GM19455 (cell line): Measurements from ENCODE around the gene PNPT1.
"Not testable (repeated sequence)": the region's sequence is repeated elsewhere in the genome, so short reads cannot be mapped to it uniquely, and the experiment has no call there.

ENCODE experiments used
- ATAC-seq: cut with Tn5 transposase; IDR thresholded peaks from one replicate; pipeline ENCODE4 v1.9.1; 2021; ENCODE audit not compliant: unreplicated experiment

Gene PNPT1

DNA sequence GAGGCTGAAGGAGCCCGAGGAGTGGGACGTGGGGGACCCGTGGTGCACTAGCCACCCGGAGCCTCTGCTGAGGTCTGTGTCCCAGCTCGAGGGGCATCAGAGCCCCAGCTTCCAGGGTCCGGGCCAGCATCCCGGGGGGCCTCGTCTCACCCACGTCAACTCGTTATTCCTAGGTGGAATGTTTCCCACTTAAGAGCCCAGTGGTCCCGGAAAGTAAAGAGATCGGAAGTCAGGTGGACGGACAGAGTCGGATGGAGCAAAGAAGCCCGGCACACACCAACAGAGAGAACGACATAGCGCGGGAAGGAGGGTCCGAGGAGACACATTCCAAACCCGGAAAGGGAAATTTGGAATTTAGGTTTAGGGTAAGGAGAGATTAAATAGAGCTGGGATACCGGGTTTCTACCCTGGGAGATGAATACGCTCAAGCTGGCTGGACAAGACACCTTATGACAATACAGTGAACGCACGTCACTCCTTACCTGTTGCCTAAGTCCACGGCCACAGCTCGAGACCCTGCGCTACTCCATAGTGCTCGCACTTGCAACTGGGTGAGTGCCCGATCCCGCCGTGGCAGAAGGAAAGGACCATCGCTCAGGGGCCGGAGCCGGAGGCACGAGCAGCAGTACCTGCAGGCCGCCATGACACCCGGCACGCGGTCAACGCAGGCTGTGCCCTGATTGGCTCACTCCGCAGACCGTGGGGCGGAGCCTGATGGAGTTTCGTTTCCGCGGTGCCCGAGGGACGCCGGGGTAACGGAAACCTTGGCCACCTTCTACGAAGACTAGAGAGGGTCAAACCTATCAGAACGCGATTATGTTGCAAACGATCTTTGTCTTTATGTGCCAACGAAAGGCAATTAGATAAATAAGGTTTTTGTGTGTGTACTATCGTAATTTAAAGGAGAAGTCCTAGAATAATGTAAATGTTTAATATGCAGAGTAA is at the start of gene PNPT1:
TSS of gene PNPT1 (minus strand) at position 664 of the 945 bp plus-strand sequence. CDS start at position 643, 21 bp downstream.
- peak; percentile 100 for ATAC-seq

DNA sequence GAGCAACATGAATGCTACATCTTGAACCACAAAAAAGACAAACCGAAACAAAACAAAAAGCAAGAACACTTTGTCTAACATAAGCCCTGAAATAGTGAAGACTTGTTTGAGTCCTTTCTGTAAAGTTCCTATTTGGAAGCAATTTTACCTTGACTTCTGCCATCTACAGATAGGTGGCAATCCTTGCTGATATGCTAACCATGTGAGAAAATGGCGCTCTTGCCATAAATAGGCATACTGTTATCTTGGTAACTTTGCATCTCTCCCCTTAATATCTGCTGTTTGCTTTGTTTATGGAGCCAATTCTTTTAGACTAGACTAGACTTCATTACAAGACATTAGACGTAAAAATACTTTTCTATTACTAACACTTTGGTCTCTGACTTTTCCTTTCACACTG is 49.4 kb upstream of the PNPT1 start:
- no peak for ATAC-seq

DNA sequence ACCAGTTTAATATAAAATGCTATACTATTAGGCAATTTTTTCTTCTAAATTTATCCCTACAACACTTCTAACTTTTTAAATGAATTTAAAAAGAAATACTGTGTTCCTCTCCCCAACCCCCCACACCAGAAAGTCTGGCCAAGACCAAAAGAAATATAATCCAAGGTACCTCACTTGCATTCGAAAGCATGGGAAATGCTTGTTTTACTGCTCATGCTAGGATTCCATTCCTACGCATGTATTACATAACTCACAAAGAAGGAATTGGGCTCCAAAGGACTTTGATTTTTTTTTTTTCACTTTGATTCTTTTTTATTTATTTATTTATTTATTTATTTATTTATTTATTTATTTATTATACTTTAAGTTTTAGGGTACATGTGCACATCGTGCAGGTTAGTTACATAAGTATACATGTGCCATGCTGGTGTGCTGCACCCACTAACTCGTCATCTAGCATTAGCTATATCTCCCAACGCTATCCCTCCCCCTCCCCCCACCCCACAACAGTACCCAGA is 42.4 kb upstream of the PNPT1 start:
- ATAC-seq = not testable (repeated sequence)

- no peak for ATAC-seq
These were observed 41.1 kb upstream of the PNPT1 start for GRCh38 chr2:55734726-55735125.

DNA sequence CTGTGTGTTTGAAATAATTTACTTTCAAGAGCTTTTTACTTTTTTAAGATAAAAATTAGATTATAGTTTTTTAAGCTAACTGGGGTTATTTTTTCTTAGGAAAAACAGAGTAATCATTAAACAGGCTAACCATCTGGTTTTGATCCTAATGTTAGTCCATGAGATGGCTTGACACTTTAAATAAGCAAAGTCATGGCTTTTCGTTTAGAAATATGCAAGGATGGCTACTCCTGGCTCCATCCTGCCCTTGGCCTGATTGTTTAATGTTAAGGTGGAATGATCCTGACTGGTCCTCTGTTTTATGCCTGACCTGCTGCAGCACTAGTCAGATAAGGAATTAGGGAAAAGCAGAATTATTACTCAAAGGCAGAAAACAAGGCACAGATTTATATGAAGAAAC is 39.7 kb upstream of the PNPT1 start:
- ATAC-seq = no peak

DNA sequence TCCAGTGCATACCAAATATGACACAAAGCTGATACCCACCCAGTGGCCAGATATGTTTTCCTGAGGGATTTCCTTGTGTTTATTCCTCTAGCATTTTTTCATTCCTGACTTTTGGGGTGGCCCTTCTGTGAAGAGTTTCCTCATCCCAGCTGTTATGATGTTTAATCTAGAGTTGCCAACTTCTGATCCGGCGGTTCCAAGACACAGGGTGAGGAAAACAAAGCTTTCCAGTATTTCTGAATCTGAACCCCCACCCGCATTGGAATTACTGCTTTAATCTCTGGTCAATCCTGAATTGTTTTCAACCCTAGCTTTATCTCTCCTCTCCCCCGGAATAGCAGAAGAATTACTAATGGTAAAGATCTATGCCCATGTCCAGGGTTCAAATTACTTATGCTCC is 39.2 kb upstream of the PNPT1 start:
- no peak for ATAC-seq

- ATAC-seq = no peak
These were observed 35.6 kb upstream of the PNPT1 start for GRCh38 chr2:55729136-55729685.

GRCh38 chr2:55721596-55722215 is 28.1 kb upstream of the PNPT1 start:
- ATAC-seq = no peak

DNA sequence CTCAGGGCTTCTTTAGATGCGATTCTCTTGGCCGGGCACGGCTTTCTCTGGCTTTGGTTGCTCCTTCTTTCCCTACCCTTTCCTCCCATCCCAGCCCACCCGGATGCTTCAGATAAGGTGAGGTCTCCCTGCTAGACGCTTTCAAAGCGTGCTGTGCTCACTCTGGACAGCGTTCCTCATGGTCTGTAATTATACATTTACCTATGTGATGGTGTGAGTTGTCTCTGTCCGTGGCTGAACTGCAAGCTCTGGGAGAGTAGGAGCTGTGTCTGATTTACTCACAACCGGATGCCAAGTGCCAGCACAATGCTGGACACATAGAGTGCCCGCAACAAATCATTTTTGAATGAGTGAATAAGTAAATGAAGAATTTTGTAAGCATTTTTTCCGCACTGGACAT is 26.8 kb upstream of the PNPT1 start:
- ATAC-seq = no peak

DNA sequence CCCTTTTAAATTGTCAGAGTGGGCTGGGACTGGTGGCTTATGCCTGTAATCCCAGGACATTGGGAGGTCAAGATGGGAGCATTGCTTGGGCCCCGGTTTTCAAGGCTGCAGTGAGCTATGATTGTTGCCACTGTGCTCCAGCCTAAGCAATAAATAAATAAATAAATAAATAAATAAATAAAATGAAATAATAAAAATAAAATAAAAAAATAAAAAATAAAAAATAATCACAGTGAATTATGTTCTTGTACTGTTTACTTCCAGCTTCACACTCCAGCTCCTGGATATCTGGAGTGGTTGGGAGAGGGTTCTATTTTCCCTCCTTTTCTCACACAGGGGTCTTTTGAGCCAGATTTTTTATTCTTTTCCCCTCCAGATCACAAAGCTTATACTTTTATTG is 26.2 kb upstream of the PNPT1 start:
- no peak for ATAC-seq

DNA sequence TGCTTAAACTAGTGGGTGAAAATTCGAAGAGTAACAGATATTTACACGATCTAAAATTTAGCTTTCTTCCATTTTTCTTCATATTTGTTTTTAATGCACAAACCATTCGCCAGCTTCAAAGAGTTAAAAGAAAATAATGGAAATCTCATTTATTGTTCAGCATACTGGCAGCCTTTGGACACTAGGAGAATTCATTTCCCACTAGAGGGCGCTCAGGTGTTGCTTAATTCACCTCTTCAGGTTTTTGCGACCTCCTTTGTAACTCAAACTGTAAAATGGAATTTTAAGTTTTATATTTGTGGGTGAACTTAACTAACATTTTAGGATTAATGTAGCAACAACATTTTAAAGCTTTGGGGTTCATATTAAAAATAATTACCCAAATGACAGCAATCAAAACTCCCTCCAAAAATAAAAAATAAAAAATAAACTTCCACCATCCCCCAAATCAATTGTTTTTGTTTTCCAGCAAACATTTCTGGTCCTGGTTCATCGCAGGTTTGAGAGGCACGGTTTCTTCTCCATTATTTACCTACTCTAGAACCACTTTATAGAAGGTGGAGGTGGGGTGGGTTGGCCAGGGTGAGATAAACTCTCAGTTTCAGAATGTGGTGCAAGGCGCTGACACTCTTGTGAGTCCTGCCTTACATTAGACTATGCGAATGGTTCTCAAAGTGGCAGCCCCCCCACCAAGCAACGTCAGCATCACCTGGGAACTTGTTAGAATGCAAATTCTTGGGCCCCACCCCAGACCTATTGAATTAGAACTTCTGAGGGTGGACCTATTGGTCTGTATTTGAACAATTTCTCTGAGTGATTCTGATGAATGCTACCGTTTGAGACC is 24.7 kb upstream of the PNPT1 start:
- peak; percentile 68 for ATAC-seq

- no peak for ATAC-seq
These were observed 22.0 kb upstream of the PNPT1 start for GRCh38 chr2:55715626-55716025.

GRCh38 chr2:55715178-55715577 is 21.5 kb upstream of the PNPT1 start:
- ATAC-seq = not testable (repeated sequence)

GRCh38 chr2:55712477-55713060 is 18.9 kb upstream of the PNPT1 start:
- no peak for ATAC-seq

DNA sequence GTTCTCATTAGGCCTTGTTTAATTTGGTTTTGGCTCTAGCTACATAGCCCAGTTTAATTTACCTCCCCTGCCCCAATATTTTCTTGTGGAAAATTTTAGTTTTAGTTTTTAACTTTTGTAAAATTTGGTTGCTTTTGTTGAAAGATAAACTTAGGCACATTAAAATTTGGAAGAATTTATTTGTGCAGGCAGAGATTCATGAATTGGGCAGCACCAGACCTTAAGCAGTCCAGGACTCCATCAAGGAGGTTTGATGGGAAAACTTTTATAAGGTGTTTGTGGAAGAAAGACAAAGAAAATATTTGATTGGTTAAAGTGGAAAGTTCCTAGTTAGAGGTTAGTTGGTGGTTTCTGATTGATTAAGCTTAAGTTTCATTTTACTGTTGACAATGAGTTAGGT is 16.4 kb upstream of the PNPT1 start:
- no peak for ATAC-seq

DNA sequence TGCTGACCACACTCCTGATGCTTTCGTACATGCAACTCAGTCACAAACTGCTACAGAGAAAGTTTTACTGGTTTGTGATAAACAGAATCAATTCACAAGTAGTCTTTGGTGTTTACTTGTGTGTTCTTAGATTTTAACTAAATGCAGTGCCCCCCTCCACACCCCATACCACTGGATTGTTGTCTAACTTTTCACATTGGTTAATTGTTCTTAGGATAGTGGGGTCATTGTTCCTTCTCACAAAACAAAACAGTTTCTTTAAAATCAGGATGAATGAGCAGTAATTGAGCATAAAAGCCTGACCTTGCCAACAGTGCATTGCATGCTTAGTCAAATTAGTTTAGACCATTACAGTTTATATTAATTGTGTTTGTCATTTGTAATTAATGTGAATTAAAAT is 14.1 kb upstream of the PNPT1 start:
- ATAC-seq = no peak

DNA sequence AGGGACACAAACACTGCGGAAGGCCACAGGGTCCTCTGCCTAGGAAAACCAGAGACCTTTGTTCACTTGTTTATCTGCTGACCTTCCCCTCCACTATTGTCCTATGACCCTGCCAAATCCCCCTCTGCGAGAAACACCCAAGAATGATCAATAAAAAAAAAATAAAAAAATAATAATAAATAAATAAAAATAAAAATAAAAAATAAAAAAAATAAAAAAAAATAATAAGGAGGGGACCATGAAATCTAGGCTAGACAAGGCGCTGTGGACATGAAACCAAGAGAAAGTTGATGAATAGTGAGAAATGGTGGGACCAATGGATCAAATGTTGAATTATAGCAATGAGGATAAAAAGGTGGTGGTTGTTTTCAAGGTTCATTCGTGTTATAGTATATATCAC is 12.6 kb upstream of the PNPT1 start:
- ATAC-seq = not testable (repeated sequence)

- no peak for ATAC-seq
These were observed 11.5 kb upstream of the PNPT1 start for GRCh38 chr2:55705027-55705653.

GRCh38 chr2:55703350-55703749 is 9.7 kb upstream of the PNPT1 start:
- ATAC-seq = no peak

DNA sequence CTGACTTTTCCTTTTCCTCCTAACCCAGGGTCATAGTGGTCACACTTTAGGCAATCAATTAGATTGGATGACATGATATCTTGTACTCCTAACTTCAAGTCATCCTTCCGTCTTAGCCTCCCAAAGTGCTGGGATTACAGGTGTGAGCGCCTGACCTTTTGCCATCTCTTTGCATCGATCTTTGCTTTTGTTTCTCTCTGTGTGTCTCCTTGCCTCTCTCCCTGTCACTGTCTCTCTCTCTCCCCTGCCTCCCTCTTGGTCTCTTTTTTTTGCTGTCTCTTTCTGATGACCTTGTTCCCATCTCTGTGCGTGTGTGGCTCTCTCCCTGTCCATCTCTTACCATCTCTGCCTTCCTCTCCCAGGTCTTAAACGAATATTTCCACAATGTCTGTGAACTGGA is 904 bp downstream of the PNPT1 start:
- ATAC-seq = peak; percentile 3
